ENCODE results near the gene LRFN2.

- TF ChIP-seq CTCF (IDR thresholded peaks at IDR 0.05; ENCODE audit: insufficient read depth, low read depth, low read length) (no peak), EZH2 (IDR thresholded peaks at IDR 0.05; ENCODE audit: insufficient read depth, low read length) (no peak)
Observed at GRCh38 chr6:40395066-40395697, 192.0 kb downstream of the LRFN2 start.

Measured in astrocyte (in vitro differentiated cells and primary cell).